Measurements from ENCODE around the gene ETNK2.
A peak's percentile ranks its signal among the peaks of the same experiment; 100 is the strongest.

Gene ETNK2

DNA sequence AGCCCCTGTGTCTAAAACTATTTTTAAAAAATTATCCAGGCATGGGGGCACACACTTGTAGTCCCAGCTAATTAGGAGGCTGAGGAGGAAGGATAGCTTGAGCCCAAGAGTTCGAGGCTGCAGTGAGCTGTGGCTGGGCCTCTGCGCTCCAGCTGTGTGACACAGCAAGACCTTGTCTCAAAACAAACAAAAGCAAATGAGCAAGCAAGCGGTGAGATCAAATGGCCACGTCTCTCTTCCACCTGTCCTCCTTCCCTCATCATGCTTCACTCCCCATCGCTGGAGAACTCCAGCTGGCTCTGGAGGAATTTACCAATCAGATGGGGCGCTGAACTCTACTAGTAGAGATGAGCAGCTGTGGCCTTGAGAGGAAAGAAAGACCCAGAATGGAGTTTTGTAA is 28.3 kb upstream of the ETNK2 start:
- DNase-seq, result no peak
- in situ Hi-C loops (cut with HindIII; ENCODE audit: low pct_ligation_motif_present, low pct_unique_long_range_greater_than_20kb, low sequenced_read_pairs), result no loop called here

DNA sequence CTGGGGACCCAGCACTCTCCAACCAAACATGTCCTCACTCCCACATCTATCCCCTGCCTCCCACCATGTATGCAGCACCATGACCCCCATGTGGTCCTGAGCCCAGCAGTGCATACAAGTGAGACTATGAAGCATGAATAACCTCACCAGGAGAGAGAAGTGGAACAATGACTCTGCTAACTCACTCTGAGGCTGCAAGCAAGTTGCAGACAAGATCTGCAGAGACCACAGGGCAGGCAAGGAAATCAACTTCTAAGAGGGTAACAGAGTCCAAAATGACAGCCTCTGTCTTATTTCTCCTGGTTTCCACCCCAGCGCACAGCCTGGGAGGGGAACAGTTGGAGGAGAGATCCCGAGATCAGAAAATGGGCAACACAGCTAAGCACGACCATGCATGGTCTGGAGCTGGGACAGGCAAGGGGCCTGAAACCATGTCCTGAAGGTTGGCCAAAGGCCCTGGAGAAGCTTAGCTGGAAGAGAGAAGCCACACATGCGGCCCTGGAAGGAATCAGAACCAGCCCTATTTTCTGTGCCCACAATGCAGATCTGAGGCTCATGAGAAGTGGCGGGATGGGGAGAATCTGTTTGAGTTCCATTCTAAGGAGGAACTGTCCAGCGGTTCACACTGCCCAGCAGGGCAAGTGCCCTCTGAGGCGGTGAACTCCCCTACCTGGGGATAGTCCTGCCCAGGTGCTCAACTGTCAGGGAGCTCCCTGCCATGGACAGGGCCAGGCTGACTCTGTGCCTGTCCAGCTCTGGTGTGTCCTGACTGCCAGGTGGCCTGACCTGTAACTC is 26.8 kb upstream of the ETNK2 start:
- in situ Hi-C loops (cut with HindIII; ENCODE audit: low pct_ligation_motif_present, low pct_unique_long_range_greater_than_20kb, low sequenced_read_pairs), result no loop called here
- DNase-seq, result no peak

DNA sequence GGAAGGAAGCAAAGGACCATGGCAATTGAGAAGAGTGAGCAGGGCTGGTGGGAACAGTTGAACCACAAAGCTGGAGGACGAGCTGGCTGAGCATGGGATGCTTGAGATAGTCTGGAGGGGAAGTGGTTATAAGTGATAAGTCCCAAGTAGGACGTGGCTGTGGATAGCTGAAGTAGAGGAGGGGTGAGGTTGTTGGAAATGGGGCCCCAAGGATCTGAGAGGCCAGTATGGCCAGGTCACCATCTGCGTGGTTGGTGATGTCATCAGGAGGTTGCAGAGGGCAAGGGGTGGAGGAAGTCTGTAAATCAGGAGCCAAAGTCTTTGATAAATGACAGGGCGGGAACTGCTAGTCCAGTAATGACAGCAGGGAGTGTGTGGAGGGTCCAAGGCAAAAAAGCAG is 25.3 kb upstream of the ETNK2 start:
- DNase-seq, result no peak
- in situ Hi-C loops (cut with HindIII; ENCODE audit: low pct_ligation_motif_present, low pct_unique_long_range_greater_than_20kb, low sequenced_read_pairs), result no loop called here

DNA sequence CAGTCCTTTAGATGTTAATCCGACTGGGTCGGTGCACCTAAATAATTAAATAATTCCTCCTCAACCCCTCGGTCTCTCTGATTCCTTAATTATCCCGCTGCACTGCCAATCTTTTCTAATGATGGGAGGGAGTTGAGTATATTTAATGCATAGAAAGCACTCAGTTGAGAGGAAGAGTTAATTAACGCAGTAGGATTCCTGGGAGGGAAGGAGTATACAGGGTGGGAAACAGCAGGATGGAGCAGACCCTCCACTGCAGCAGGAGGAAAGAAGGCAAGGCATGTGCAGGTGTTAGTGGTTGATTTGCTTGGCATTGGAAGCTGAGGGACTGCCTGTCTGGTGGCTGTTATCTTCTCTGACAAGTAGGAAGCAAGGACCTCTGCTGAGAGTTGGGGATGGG is 24.2 kb upstream of the ETNK2 start:
- no peak for DNase-seq
- in situ Hi-C loops (cut with HindIII; ENCODE audit: low pct_ligation_motif_present, low pct_unique_long_range_greater_than_20kb, low sequenced_read_pairs), result no loop called here

DNA sequence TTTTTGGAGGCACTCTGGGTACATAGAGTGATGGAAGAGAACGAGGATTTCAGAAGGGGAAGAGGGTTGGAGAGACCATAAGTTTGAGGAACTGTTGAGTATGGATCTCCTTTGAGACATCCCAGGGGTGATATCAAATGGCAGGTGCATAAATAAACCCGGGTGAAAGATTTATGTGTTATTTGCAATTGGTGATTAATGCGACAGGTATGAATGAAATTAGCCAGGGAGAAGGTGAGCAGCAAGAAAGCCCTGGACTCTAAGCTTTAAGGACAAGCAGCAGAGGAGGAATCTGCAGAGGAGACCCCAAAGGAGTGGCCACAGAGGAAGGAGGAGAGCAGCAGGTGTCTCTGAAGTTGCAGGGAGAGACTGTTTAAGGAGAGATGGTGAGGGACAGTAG is 23.1 kb upstream of the ETNK2 start:
- in situ Hi-C loops (cut with HindIII; ENCODE audit: low pct_ligation_motif_present, low pct_unique_long_range_greater_than_20kb, low sequenced_read_pairs), result loop anchor here (25.0 kb wide), 1 partner anchor 187 kb away; the partner anchor contains the start of gene PLEKHA6
- DNase-seq, result no peak

DNA sequence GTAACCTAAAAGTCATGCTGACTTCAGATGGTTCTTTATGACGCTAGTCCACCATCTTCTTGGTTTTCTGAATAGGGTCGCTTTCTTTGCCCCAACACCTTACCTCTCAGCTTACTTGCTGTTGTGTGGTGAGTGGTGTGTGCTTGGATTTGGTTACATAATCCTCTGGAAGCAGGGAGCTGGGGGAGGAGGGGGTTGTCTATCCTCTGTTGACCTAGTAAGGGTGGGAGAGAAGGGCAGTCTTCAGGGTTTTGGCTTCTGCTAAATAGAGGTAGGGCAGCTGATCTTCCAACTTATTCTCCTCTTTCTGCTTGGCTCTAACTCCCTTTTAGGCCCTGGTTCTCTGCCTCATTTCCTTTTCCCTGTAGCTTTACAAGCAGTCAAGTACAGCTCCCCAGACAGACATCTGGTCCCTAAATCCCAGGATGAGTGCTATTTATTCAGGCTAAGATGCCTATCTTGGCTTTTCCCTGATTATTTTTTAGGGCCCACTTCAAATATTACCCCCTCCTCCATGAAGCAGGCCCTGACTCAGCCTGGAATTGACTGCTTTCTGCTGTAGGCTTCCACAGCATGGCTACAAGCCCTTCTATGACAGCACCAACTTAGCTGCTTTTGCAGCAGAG is 20.7 kb upstream of the ETNK2 start:
- DNase-seq, result no peak
- in situ Hi-C loops (cut with HindIII; ENCODE audit: low pct_ligation_motif_present, low pct_unique_long_range_greater_than_20kb, low sequenced_read_pairs), result loop anchor here (25.0 kb wide), 1 partner anchor 190 kb away; the partner anchor contains the start of gene PLEKHA6

DNA sequence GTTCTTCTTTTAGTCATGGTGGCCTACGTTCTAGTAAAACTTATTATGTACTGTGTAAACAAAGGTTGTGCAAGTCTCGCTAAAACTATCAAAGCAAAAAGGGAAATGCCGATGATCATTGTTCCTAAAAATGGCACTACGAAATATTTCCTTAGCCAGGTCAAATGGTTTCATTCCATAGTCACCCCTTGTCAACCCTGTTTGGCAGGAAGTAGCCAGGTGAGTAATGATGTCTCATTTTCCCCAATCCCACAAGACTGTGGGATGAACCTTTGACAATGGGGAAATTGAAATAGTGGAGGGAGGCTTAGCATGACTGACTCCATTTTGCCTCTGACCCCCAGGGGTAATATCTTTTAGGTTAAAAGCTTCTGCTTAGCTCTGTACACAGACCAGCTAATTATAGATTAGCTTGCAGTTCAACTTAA is 19.9 kb upstream of the ETNK2 start:
- in situ Hi-C loops (cut with HindIII; ENCODE audit: low pct_ligation_motif_present, low pct_unique_long_range_greater_than_20kb, low sequenced_read_pairs), result loop anchor here (25.0 kb wide), 1 partner anchor 191 kb away; the partner anchor contains the start of gene PLEKHA6
- no peak for DNase-seq

DNA sequence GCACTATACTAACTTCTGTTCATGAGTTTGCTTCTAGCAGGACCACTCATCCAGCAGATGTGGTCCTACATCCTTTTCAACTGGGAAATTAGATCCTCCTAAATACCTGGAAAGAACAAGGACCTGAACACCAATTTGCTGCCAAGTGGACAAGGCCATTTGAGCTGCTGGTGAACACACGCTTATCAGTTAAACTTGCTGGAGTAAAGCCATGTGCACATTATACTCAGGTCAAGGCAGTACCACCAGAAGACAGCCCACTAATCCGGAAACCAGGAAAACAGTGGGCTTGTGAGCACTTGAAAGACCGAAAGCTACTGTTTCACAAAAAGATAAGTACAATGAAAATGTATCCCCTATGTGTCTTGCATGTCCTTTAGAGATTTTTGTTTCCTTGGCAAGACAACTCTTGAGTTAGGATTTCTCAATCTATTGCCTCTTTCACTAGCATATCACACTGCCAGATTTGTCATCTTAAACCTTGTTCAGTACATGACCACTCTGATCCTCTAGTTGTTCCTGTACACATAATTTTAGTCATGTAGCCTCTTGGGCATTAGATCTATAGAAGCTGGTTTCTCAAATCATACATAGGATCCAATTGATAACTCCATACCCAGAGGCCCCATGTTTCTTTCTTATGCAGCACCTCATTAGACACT is 18.8 kb upstream of the ETNK2 start:
- in situ Hi-C loops (cut with HindIII; ENCODE audit: low pct_ligation_motif_present, low pct_unique_long_range_greater_than_20kb, low sequenced_read_pairs), result loop anchor here (25.0 kb wide), 1 partner anchor 192 kb away; the partner anchor contains the start of gene PLEKHA6
- no peak for DNase-seq

DNA sequence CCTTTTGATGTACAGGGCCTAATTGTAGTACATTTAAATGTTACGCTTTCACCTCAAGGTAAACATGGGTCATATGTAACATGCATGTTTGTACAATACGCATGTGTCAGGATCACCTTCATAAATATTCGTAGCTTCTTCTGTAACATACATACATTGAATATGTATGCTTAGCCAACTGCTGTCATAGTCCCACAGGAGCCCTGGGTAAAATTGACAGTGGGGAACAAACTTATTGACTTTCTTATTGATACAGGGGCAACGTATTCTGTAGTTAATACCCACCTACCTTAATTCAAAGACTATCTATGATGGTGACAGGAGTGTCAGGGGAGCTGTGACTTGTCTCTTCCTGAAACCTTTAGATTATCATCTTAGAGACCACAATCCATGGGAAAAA is 18.0 kb upstream of the ETNK2 start:
- in situ Hi-C loops (cut with HindIII; ENCODE audit: low pct_ligation_motif_present, low pct_unique_long_range_greater_than_20kb, low sequenced_read_pairs), result loop anchor here (25.0 kb wide), 1 partner anchor 192 kb away; the partner anchor contains the start of gene PLEKHA6
- peak; percentile 20 for DNase-seq

DNA sequence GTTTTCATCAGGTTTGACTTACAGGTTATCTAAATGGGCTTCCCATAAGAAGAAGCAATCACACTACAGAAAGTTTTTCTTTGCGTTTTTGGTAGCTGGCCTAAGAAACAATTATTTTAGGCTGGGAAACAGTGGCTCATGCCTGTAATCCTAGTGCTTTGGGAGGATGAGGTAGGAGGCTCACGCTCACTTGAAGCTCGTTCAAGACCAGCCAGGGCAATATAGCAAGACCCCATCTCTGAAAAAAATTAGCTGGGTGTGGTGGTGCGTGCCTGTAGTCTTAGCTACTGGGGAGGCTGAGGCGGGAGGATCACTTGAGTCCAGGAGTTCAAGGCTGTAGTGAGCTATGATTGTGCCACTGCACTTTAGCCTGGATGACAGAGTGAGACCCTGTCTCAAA is 15.9 kb upstream of the ETNK2 start:
- in situ Hi-C loops (cut with HindIII; ENCODE audit: low pct_ligation_motif_present, low pct_unique_long_range_greater_than_20kb, low sequenced_read_pairs), result loop anchor here (25.0 kb wide), 1 partner anchor 195 kb away; the partner anchor contains the start of gene PLEKHA6
- DNase-seq, result no peak

DNA sequence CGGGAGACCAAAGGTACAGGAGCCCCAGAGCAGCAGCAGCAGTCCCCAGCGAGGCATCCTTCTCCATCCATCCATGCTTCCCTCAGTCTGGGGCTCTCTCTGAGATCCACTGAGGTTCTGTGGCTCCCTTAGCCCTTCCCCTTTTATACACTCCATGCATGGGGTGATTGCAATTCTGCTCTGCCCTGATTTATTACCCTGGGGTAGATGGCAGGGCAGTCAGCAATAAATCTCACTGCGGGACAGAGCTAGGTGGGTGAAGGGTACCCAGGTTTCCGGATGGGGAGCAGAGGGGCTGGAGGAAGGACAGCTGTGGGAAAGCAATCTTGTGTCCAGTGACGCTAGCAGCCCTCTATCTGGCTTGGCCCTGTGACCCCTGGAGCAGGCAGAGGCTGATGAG is 14.4 kb upstream of the ETNK2 start, which contains the start of gene REN:
Gene REN, minus strand, starts transcription at position 119 of the 400 bp plus-strand sequence. Its CDS starts 44 bp downstream, at position 75.
- in situ Hi-C loops (cut with HindIII; ENCODE audit: low pct_ligation_motif_present, low pct_unique_long_range_greater_than_20kb, low sequenced_read_pairs), result loop anchor here (25.0 kb wide), 1 partner anchor 196 kb away; the partner anchor contains the start of gene PLEKHA6
- no peak for DNase-seq

DNA sequence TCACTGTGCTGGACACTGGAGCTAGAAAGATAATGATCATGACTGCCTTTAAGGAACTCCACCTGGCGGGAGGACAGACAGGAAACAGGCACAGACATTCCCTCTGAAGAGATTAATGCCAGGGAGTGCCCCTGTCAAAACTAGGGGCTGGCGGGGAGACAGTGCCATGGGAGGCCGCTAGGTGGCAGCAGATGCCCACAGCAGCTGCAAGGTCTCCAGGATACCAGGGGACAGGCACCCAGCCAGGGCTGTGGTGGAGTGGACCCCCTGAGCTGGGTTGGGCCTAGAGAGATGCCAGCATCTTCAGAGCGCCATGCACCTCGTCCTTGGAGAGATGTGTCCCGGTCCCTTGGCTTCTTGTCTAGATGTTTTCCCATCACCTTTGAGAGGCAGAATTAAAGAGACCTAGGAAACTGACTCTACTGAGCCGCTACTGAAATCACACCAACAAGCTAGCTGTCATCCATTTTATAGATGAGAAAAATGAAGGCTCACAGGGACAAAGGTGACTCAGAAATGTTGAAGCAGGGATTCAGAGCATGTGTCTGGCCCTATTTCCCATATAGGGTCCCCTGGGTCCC is 10.7 kb upstream of the ETNK2 start:
- in situ Hi-C loops (cut with HindIII; ENCODE audit: low pct_ligation_motif_present, low pct_unique_long_range_greater_than_20kb, low sequenced_read_pairs), result loop anchor here (25.0 kb wide), 1 partner anchor 200 kb away; the partner anchor contains the start of gene PLEKHA6

DNA sequence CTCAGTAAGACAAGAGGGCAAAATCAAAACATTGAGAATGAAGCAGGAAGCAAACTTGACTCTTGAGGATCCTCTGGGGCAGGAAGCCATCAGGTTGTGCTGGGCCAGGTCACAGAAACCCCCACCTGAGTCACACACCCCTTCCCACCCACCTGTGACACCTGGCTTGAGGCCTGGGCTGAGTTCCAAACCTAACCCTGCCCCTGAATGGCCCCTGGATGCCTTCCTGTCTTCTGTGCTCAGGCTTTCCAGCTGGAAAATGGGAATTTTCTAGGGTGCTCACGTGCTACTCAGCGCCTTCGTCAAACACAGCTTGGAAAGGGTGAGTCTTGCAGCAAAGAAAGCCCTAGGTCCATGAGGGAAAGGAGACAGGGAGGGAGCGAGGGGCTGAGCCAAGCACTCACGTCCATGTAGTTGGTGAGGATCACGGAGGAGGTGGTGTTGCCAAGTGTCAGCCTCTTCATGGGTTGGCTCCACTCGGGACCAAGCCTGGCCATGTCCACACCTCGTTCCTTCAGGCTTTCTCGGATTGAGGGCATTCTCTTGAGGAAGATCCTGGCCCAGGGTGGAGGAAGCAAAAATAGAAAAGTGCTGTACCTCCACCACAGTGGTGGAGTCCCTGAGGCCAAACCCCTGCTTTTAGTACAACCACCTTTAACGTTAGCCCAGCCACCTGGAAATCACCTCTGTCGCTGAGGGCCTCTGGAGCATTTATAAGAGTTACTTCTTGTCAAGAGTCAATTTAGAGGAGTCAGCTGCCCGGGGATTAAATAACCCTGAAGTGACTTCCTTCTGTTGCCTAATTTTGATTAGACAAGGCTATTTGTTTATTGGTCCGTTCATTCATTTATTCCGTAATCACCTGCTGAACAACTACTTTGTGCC is 10.0 kb upstream of the ETNK2 start:
- no peak for DNase-seq
- in situ Hi-C loops (cut with HindIII; ENCODE audit: low pct_ligation_motif_present, low pct_unique_long_range_greater_than_20kb, low sequenced_read_pairs), result loop anchor here (25.0 kb wide), 1 partner anchor 200 kb away; the partner anchor contains the start of gene PLEKHA6

More for the DNA sequence above, 10.7 kb upstream of the ETNK2 start:
- DNase-seq, result peak; percentile 74

DNA sequence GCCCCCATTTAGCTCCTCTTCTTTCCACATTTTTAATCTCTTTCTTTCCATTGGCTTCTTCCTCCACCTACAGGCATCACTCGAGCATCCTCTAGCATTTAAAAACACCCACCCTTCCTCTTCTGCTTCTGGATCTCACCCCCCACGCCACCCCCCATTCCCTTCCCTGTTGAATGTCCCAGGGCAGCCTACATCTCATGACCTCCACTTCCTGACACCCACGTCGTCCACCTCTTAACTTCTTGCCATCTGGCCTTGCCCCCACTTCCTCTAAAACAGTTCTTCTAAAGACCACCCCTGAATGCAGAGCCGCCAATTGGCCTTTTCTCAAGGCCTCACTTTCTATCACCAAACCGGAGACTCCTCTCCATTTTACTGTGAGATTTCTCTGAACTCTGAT is 6.1 kb upstream of the ETNK2 start:
- DNase-seq, result no peak
- in situ Hi-C loops (cut with HindIII; ENCODE audit: low pct_ligation_motif_present, low pct_unique_long_range_greater_than_20kb, low sequenced_read_pairs), result loop anchor here (25.0 kb wide), 1 partner anchor 204 kb away; the partner anchor contains the start of gene PLEKHA6

DNA sequence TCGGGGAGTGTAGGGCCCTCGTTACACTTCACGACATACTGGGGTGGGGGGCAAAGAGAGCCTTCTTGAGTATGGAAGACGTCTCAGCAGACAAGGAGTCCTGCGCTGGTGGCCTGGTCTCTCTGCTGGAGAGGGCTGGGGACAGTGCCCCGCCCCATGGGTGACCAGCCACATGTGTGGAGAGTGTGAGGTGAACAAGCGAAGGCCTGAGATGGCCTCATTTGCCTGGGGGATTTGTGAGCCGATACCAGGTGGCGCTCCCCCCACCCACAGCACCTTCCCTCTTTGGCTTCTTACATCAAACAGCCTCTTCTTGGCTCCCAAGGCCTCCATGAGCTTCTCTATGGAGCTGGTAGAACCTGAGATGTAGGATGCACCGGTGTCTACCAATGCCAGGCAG is 4.0 kb upstream of the ETNK2 start:
- no peak for DNase-seq
- in situ Hi-C loops (cut with HindIII; ENCODE audit: low pct_ligation_motif_present, low pct_unique_long_range_greater_than_20kb, low sequenced_read_pairs), result loop anchor here (25.0 kb wide), 1 partner anchor 206 kb away; the partner anchor contains the start of gene PLEKHA6

DNA sequence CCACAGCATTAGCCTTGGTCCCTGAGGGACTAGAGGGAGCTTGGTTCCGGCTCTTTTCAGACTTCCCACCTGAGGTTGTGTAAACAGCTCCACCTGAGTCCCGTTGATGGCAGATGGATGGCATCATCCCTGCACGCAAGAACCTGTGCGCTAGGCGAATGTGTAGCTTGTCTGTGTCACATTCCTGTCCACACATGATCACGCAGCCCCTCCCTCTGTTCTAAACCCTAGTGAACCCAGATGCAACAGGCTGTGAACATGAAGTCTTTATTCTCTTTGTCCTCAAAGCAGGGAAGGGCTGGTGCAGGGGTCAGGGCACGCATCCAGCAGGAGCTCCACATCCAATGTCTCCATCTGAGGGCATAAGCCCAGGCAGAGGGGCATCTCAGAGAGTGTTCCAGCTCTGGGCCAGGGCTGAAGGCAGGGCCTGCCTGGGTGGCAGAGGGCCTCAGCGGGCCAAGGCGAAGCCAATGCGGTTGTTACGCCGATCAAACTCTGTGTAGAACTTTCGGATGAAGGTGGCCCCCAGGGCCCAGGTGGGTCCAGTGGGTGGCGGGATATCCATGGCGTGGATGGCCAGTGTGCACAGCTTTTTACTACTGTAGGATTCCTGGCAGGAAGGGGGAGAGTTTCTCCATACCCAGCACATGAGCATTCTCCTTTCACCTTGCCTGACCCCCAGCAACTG is 2.9 kb upstream of the ETNK2 start:
- in situ Hi-C loops (cut with HindIII; ENCODE audit: low pct_ligation_motif_present, low pct_unique_long_range_greater_than_20kb, low sequenced_read_pairs), result loop anchor here (25.0 kb wide), 1 partner anchor 208 kb away; the partner anchor contains the start of gene PLEKHA6
- no peak for DNase-seq

DNA sequence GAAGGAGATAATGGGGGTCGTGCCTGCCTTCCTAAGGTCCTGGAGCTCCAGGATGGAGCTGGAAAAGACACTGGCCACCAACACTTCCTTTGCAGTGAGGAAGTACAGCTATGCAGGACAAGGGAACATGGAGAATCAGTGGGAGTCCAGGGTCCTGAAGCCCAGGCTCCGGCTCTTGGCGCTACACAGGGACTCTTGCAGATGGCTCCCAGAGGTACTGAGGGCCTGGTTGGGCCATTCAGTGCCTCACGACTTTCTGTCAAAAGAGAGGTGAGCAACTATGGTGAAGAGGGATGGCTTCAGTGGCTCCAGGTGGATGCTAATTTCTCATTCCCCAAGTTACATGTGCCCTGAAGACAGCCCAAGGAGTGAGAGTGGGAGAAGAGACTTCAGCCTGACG is 1.8 kb upstream of the ETNK2 start:
- in situ Hi-C loops (cut with HindIII; ENCODE audit: low pct_ligation_motif_present, low pct_unique_long_range_greater_than_20kb, low sequenced_read_pairs), result loop anchor here (25.0 kb wide), 1 partner anchor 209 kb away; the partner anchor contains the start of gene PLEKHA6
- no peak for DNase-seq
